GM12872 (cell line): ENCODE results near the gene ALKAL2.

Experiments
- CTCF ChIP-seq: IDR thresholded peaks from 3 replicates; pipeline ENCODE4 v1.5.1; 2011; ENCODE audit warnings: low read depth, mild to moderate bottlenecking, low read length, moderate library complexity; ENCODE audit not compliant: insufficient read depth

The ALKAL2 gene

GRCh38 chr2:287471-287885, 413 bp downstream of the ALKAL2 start:
- no peak for TF ChIP-seq CTCF

- no peak for TF ChIP-seq CTCF
Measured at GRCh38 chr2:286774-287392, 1.0 kb downstream of the ALKAL2 start.

- TF ChIP-seq CTCF: no peak
Measured at GRCh38 chr2:286035-286434, 1.9 kb downstream of the ALKAL2 start.

GRCh38 chr2:285531-285930, 2.4 kb downstream of the ALKAL2 start:
- no peak for TF ChIP-seq CTCF

GRCh38 chr2:284896-285492, 2.9 kb downstream of the ALKAL2 start:
- no peak for TF ChIP-seq CTCF

GRCh38 chr2:283996-284794, 3.7 kb downstream of the ALKAL2 start:
- TF ChIP-seq CTCF: no peak

GRCh38 chr2:282371-283263, 5.3 kb downstream of the ALKAL2 start:
- no peak for TF ChIP-seq CTCF
